HUES6 (cell line): ENCODE data around the gene ROR2.

ENCODE experiments used
- H3K27ac ChIP-seq: 2 replicates; pipeline ENCODE4 v1.7.0; 2013; ENCODE audit warnings: low read depth, mild to moderate bottlenecking, low read length, inconsistent platforms
- H3K27me3 ChIP-seq: 2 replicates; pipeline ENCODE4 v1.6.1; 2013; ENCODE audit warnings: low read length; ENCODE audit not compliant: control insufficient read depth, insufficient read depth
- H3K36me3 ChIP-seq: 2 replicates; pipeline ENCODE4 v1.6.1; 2013; ENCODE audit warnings: low read length; ENCODE audit not compliant: control insufficient read depth, insufficient read depth
- H3K4me1 ChIP-seq: 2 replicates; pipeline ENCODE4 v1.6.1; 2013; ENCODE audit warnings: low read length; ENCODE audit not compliant: control insufficient read depth, insufficient read depth
- H3K4me3 ChIP-seq: 2 replicates; pipeline ENCODE4 v1.5.1; 2013; ENCODE audit warnings: low read depth, low read length
- H3K9ac ChIP-seq: one replicate; pipeline ENCODE4 v1.6.1; 2013; ENCODE audit warnings: mild to moderate bottlenecking, low read length
- H3K9me3 ChIP-seq: 2 replicates; pipeline ENCODE4 v1.6.1; 2013; ENCODE audit warnings: low read depth, low read length; ENCODE audit not compliant: control insufficient read depth, insufficient read depth

ROR2 gene

DNA sequence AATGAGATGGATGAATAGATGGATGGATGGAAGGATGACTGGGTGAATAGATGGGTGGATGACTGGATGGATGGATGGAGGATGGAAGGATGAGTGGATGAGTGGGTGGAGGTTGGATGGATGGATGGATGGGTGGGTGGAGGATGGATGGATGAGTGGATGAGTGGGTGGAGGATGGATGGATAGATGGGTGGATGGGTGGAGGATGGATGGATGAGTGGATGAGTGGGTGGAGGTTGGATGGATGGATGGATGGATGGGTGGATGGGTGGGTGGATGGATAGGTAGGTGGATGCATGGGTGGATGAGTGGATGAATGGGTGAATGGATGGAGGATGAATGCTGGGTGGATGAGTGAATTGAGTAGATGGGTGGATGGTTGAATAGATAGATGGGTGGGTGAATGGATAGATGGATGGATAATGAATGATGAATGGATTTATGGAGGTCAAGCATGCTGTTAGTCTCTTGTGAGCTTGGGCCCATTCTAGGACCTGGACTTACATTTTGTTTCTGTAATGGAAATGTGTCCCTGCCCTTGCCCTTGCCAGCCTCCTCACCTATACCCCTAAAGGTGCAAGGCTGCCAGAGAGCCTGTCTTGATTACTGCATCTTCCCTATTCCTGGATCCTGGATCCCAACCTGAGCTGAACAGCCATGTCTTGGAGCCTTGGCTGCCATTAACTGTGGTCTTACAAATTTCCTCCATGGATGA lies 366.7 kb downstream of the ROR2 start:
- H3K27ac ChIP-seq = no peak overlapping the region
- H3K9ac ChIP-seq = no peak overlapping the region
- peaks cover 9% of the 10 kb centered on the region; the same call in 1 of the 2 replicates for H3K4me1 ChIP-seq
- no peaks in the 10 kb centered on the region for H3K9me3 ChIP-seq
- no peak overlapping the region for H3K4me3 ChIP-seq
- H3K36me3 ChIP-seq = no peaks in the 10 kb centered on the region
- no peaks in the 10 kb centered on the region for H3K27me3 ChIP-seq

DNA sequence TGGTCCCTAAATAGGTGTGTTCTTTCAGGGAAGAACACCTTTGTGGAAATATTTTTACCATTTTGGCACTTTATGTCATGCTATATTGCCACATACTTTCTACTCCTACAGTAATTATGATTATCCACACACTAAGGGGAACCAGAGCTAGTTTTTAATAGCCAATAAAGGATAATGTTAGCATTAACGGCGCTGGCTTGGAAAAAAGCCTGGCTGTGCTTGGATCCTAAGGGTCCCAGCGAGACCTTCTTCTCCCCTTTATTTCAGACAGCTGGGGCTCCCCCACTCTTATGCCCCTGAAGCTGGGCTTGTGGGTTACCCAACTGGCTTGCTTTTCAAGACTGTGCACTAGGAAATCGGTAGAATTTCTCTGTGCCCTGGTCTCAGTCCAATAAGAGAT lies 367.8 kb downstream of the ROR2 start:
- Histone ChIP-seq H3K27me3 (no peaks in the 10 kb centered on the region), H3K4me1 (peaks cover 18% of the 10 kb centered on the region), H3K9me3 (no peaks in the 10 kb centered on the region), H3K27ac (no peak overlapping the region), H3K4me3 (no peak overlapping the region), H3K9ac (no peak overlapping the region), H3K36me3 (no peaks in the 10 kb centered on the region)

GRCh38 chr9:91580136-91580535 lies 369.9 kb downstream of the ROR2 start:
- H3K9ac ChIP-seq = no peak overlapping the region
- no peaks in the 10 kb centered on the region for H3K9me3 ChIP-seq
- peaks cover 18% of the 10 kb centered on the region for H3K4me1 ChIP-seq
- H3K4me3 ChIP-seq = no peak overlapping the region
- H3K27ac ChIP-seq = no peak overlapping the region
- no peaks in the 10 kb centered on the region for H3K36me3 ChIP-seq
- no peaks in the 10 kb centered on the region for H3K27me3 ChIP-seq

- Histone ChIP-seq H3K27ac (no peak overlapping the region), H3K4me1 (peaks cover 18% of the 10 kb centered on the region), H3K9me3 (no peaks in the 10 kb centered on the region), H3K36me3 (no peaks in the 10 kb centered on the region), H3K27me3 (no peaks in the 10 kb centered on the region), H3K4me3 (no peak overlapping the region), H3K9ac (no peak overlapping the region)
These were observed 371.1 kb downstream of the ROR2 start for GRCh38 chr9:91578911-91579310.

- Histone ChIP-seq H3K4me3 (no peak overlapping the region), H3K9me3 (no peaks in the 10 kb centered on the region), H3K4me1 (peaks cover 29% of the 10 kb centered on the region), H3K27me3 (no peaks in the 10 kb centered on the region), H3K27ac (no peak overlapping the region), H3K9ac (no peak overlapping the region), H3K36me3 (no peaks in the 10 kb centered on the region)
These were observed 372.4 kb downstream of the ROR2 start for GRCh38 chr9:91577633-91578061.

DNA sequence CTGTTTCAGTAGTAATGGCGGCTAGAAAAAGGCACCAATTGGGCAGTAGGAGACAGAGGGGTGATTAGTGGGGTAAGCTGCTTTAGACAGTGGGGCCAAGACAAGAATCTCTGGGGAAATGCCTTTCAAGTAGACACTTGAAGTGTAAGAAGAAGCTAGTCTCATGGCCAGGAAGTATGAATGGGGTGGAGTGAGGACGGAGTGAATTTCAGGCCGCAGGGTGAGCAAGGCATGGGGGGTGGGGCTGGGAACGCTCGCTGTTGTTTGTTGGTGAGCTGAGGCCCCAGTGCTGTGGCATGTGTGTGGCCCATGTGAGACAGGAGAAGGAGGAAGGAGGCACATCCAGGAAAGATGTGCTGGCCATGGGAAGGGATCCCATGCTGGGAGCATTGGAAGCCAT lies 377.2 kb downstream of the ROR2 start:
- Histone ChIP-seq H3K27ac (no peak overlapping the region), H3K9ac (no peak overlapping the region), H3K27me3 (no peaks in the 10 kb centered on the region), H3K4me1 (peaks cover 18% of the 10 kb centered on the region), H3K9me3 (peaks cover 14% of the 10 kb centered on the region), H3K4me3 (no peak overlapping the region), H3K36me3 (no peaks in the 10 kb centered on the region)

- no peak overlapping the region for H3K27ac ChIP-seq
- H3K9me3 ChIP-seq = peaks cover 14% of the 10 kb centered on the region
- no peak overlapping the region for H3K4me3 ChIP-seq
- no peaks in the 10 kb centered on the region for H3K36me3 ChIP-seq
- peaks cover 11% of the 10 kb centered on the region for H3K4me1 ChIP-seq
- no peaks in the 10 kb centered on the region for H3K27me3 ChIP-seq
- H3K9ac ChIP-seq = no peak overlapping the region
These were observed 378.0 kb downstream of the ROR2 start for GRCh38 chr9:91572044-91572443.

- no peak overlapping the region for H3K9ac ChIP-seq
- H3K36me3 ChIP-seq = no peaks in the 10 kb centered on the region
These were observed 379.0 kb downstream of the ROR2 start for GRCh38 chr9:91571036-91571435.

DNA sequence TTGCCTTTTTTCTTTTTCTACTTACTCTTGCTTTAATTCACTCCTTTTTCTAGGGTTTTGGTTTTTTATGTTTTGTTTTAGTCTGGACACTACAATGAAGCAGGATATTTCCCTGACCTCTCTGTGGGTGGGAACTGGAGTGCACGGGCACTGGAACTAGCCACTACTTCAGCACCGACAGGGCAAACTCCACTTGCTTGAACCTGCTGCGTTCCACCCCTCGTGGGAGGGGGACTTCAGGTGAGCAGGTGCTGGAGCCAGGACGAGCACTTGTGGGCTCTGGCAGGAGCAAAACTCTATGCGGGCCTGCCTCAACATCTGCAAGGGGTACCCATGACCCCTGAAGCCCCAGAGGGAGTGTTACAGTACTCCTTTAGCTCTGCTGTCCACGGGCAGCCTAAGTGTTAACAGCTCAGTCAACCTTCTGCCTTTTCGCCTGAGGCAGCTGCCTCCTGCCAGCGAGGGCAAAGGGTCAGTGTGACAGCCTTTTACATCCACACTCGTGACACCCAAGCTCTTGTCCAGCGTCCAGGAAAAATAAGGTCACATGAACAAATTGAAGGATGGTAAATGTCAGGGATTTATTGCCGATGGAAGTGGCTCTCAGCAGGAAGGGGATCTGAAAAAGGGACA lies 382.3 kb downstream of the ROR2 start:
- peaks cover 14% of the 10 kb centered on the region for H3K9me3 ChIP-seq
- H3K9ac ChIP-seq = no peak overlapping the region
- H3K27me3 ChIP-seq = no peaks in the 10 kb centered on the region
- no peak overlapping the region for H3K4me3 ChIP-seq
- H3K27ac ChIP-seq = no peak overlapping the region
- no peaks in the 10 kb centered on the region for H3K36me3 ChIP-seq
- H3K4me1 ChIP-seq = peaks cover 21% of the 10 kb centered on the region

More at GRCh38 chr9:91571036-91571435, 379.0 kb downstream of the ROR2 start:
- H3K4me1 ChIP-seq = peaks cover 11% of the 10 kb centered on the region
- no peak overlapping the region for H3K4me3 ChIP-seq
- no peaks in the 10 kb centered on the region for H3K27me3 ChIP-seq
- H3K27ac ChIP-seq = no peak overlapping the region
- peaks cover 14% of the 10 kb centered on the region for H3K9me3 ChIP-seq

DNA sequence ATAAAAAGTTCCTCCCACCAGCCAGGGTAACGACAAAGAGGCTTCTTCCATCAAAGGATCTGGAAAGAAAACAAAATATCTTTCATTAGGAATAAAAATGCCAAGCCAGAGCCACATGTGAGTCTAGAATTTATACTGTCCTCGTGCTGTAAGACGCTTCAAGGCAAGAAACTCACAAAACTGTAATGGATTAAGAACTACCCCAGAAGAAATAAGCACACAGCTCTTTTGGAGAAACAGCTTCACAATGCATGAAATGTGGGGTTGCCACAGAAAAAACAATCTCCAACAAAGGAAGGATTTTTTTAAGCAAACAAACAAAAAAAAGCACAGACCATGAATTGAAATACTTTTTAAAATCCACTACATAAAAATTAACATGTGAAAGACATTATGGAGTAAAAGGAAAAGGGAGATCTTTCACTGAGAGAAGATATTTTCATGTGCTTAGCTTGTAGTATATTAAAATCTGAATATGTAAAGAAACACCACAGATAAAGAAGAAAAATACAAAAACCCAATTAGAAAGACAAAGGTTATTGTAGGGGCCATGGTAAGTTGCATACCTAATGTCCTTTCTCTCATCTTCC lies 385.9 kb downstream of the ROR2 start:
- Histone ChIP-seq H3K4me3 (no peak overlapping the region), H3K9me3 (peaks cover 5% of the 10 kb centered on the region), H3K4me1 (peaks cover 19% of the 10 kb centered on the region), H3K27ac (no peak overlapping the region), H3K9ac (no peak overlapping the region), H3K27me3 (no peaks in the 10 kb centered on the region), H3K36me3 (no peaks in the 10 kb centered on the region)

DNA sequence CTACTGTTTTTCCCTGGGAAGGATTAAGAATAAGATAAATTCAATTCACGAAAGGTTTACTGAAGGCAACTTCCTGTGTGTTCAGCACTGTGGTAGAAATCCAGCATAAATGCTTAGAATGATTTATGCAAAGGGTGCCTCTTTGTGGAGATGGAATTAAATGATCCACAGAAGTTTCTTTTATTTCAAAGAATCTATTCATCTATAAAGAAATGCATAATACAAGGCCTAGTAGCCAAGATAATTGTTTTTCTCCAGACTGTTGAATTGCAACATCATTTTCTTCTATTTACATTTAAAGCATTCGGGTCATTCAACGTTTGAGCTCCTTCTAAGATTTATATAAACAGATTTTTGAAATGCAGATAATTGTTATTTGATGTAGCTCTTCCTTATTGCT lies 387.6 kb downstream of the ROR2 start:
- no peak overlapping the region for H3K27ac ChIP-seq
- no peaks in the 10 kb centered on the region for H3K9me3 ChIP-seq
- no peak overlapping the region for H3K4me3 ChIP-seq
- H3K27me3 ChIP-seq = no peaks in the 10 kb centered on the region
- H3K4me1 ChIP-seq = peaks cover 19% of the 10 kb centered on the region
- no peak overlapping the region for H3K9ac ChIP-seq
- H3K36me3 ChIP-seq = no peaks in the 10 kb centered on the region
